Activated CD4-positive, alpha-beta T cell treated with anti-CD3 and anti-CD28 coated beads for 24 hours (primary cell): ENCODE measurements around the gene MAST2.
"Not testable (repeated sequence)": the region's sequence is repeated elsewhere in the genome, so short reads cannot be mapped to it uniquely, and the experiment has no call there.

Source experiments
- DNase-seq, 2 donors: peaks; one replicate each; pipeline ENCODE4 v3.0.0-alpha.2; 2020; ENCODE audit warnings: low read depth in 2 of 2

MAST2 gene

DNA sequence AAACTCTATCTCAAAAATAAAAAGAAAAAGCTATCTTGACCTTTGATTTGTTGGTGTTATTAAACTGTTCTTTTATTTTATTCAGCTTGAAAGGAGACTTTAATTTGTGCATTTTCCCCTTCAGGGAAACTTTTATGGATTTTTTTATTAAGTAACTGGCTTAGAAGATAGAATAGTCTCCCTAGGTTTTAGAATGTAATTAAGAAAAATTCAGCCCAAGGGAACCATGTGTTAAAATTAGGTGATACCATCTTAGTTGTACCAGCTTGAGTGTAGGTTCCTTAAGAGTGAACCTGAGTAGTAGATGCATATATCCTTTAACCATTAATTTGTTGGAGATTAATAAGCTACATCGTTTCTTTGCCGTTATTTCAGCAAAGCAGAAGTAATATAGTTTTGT, 11.4 kb downstream of the MAST2 start:
- DNase-seq = no peak

DNA sequence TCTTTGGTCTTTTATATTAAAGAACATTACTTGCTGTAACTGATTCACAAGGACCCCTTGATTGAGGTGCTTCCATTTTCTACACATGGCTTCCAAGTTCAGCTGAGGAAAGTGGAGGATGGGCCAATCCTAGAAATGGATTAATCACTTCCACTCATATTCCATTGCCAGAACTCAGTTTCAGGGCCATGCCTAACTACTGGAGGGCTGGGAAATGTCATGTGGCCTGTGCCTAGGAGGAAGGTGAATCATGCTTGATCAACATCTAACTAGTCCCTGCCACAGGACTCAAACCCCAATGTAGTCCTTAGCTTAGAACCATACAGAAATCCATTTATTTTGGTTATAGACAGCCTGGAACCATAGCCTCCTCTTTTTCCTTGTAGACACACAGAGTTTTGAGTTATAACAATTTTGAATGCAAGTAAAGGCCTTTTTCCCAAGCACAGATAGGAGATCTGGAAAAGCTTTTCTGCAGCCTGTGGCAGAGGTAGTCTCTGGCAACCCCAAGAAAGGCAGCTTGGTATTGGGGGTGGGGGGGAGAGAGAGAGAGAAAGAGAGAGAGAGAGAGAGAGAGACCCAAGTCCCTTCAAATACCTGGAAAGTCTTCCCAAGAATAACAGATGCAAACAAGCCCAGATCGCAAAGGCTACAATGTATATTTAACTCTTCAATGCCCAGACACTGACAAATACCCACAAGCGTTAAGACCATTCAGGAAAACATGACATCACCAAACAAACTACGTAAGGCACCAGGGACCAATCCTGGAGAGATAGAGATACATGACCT, 12.5 kb downstream of the MAST2 start:
- DNase-seq = no peak

DNA sequence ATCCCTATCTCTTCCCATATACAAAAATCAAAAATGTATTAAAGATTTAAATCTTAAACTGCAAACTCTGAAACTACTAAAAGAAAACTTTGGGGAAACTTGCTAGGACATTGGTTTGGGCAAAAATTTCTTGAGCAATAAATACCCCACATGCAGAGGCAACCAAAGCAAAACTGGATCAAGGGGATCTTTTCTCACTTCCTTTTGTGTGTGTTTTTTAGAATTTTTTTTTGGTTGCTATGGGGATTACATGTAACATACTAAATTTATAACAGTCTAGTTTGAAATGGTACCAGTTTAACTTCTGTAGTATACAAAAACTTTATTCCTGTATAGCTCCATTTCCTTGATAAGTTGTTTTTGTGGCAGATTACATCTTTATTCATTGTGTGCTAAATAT, 16.8 kb downstream of the MAST2 start:
- no peak for DNase-seq

DNA sequence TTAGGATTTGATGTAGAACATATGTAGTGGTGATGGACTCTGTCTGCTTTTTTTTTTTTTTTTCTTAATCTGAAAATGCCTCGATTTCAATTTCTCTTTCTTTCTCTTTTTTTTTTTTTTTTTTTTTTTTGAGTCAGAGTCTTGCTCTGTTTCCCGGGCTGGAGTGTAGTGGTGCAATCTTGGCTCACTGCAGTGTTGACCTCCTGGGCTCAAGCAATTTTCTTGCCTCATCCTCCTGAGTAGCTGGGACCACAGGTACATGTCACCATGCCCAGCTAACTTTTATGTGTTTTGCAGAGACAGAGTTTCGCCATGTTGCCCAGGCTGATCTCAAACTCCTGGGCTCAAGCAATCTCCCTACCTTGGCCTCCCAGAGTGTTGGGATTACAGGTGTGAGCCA, 17.4 kb downstream of the MAST2 start:
- DNase-seq = no peak

DNA sequence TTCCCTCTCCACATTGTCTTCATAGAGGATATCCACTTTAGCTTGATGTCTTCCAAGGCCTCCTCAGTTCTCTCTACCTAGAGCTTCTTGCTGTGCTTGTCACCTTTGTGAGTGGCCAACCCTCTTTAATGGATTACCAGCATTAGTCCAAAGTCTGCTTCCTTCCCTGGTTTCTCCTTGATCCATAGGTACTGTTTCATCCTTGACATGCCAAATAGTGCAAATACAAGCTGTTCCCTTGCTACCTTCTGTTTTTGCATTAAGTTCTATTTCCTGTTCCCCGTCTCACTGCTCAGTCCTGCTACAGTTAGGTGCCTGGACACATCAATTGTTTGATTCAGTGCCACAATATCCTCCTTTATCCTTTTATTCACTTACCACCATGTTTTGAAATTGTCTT, 19.2 kb downstream of the MAST2 start:
- no peak for DNase-seq

DNA sequence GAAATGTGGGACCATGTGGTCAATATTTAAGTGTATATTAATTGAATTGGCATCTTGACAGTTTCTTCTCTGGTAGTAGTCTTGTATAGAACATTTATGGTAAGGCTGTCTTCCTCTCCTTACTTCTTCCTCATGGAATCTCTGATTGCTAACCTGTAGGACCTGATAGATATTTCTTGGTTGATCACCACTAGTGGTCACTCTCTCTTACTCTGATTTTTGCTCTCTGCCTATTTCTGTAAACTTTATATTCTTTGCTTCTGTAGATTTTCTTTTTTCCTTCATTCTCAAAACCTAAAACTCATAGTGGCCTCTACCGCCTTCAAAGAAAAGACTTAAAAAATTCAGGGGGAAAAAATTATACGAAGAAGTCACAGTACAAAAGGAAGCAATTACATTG, 21.2 kb downstream of the MAST2 start:
- DNase-seq = no peak

DNA sequence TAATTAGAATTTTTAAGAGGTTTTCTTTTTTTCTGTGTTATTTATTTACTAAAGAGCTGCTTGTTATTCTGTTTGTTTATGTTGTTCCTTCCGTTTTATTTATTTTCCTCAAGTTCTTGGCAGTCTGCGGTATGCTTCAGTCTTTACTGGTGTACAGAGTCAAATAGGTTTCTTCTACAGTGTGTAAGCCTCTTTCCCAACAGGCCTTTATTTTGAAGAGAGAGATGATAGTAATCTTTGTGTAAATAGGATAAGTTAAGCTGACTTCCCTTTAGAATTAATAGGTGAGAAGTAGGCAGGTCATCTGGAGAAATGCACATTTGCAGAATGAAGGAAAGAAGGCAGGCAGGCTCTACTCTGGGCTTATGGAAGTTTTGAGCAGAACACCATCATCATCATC, 23.8 kb downstream of the MAST2 start:
- no peak for DNase-seq

DNA sequence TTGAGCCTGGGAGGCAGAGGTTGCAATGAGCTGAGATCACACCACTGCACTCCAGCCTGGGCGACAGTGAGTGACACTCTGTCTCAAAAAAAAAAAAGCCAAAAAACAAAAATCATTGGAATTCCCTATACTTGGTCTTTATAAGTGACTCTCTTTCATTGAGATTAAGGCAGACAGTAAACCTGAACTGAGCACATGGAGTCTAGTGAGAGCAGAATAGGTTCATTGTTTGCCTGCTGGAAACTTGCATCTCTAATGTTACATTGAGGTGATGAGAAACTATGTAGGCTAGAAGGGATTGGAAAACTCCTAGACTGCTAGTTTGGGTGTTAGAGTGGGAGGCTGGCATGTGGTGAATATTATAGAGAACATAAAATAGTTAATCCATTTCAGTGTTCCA, 25.4 kb downstream of the MAST2 start:
- no peak for DNase-seq

DNA sequence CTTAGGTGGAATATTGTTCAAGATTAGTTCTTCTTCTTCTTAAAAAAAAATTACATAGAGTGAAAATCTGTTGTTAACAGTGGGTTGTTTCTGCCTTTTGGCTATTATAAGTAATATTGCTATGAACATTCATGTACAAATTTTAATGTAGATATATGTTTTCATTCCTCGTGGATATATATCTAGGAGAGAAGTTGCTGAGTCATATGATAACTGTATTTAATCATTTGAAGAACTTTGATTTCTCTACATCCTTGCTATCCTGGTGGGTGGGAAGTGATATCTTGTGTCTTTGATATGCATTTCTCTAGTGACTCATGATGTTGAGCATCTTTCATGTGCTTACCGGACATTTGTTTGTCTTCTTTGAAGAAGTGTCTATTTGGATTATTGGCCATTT, 29.9 kb downstream of the MAST2 start:
- DNase-seq = no peak

DNA sequence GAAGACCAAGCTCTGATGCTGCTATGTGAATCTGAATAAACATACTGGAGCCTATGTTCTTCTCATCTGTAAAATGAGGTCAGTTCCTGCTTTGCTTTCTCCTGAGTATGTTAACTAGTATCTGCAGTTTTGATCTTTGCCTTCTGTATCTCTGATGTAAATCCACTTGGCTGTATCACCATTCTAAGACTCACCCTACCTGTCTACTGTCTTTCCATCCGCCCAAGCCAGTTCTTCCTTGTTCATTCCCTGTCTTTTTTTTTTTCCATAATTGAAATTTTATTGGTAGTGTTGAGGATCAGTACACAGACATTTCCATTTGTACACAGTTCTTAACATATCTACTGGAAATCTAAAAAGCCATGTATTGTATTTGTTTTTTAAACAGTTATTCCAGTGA, 31.3 kb downstream of the MAST2 start:
- DNase-seq = no peak

DNA sequence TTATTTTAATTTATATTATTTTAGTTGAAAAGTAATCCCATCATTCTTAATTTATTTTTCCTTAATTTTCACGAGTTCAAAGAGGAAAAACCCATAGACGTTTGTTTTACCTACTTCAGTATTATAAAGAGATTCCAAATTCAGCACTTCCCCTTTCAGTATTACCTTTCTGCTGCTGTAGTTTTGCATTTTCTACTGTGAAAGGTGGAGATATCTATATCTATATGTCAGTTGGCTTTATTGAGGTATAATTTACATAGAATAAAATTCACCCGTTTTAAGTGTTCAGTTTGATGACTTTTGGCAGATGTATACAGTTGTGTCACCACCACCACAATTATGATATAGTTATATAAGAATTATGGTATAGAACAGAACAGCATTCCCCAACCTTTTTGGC, 33.0 kb downstream of the MAST2 start:
- DNase-seq = no peak

DNA sequence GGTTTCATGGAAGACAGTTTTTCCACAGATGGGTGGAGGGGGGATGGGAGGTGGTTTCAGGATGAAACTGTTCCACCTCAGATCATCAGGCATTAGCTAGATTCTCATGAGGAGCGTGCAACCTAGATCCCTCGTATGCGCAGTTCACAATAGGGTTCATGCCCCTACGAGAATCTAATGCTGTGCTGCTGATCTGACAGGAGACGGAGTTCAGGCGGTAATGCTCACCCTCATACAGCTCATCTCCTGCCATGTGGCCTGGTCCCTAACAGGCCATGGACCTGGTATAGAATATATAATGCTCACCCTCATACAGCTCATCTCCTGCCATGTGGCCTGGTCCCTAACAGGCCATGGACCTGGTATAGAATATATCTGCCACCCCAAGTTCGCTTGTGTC, 33.4 kb downstream of the MAST2 start:
- DNase-seq = not testable (repeated sequence)

DNA sequence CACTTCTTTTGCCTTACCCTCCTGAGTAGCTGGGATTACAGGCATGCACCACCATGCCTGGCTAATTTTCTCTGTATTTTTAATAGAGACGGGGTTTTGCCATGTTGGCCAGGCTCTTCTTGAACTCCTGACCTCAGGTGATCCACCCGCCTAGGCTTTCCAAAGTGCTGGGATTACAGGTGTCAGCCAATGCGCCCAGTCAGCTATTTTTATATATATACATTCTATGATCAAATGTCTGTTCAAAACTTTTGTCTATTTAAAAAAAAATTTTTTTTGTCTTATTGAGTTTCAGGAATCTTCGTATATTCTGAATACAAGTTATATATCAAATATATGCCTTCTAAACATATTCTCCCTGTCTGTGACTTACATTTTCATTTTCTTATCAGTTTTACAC, 34.9 kb downstream of the MAST2 start:
- not testable (repeated sequence) for DNase-seq

DNA sequence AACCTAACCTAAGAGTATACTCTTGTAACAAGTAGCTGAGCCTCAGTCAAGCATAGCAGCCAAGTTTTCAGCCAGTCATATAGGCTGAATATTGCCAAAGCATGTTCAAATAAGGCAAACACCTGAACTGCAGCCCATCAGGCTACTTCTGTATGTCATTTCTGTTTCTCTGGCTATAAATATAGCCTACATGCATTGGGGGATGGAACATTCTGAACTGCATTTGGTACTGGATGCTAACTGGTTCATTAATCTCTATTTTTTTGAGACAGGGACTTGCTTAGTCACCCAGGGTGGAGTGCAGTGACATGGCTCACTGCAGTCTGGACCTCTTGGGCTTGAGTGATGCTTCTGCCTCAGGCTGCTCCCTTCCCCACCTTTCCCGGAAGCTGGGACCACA, 37.3 kb downstream of the MAST2 start:
- no peak for DNase-seq

DNA sequence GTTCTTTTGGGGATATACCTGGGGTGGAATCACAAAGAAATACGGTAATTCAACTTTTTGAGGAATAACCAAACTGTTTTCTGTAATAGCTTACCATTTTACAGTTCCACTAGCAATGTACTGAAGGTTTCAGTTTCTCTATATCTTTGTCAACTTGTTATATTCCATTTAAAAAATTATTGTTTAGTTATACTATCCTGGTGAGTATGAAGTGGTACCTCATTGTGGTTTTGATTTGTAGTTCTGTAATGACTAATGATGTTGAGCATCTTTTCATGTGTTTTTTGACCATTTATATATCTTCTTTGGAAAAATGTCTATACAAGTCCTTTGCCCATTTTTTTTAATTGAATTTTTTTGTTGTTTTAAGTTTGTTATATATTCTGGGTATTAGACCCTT, 39.4 kb downstream of the MAST2 start:
- no peak for DNase-seq

DNA sequence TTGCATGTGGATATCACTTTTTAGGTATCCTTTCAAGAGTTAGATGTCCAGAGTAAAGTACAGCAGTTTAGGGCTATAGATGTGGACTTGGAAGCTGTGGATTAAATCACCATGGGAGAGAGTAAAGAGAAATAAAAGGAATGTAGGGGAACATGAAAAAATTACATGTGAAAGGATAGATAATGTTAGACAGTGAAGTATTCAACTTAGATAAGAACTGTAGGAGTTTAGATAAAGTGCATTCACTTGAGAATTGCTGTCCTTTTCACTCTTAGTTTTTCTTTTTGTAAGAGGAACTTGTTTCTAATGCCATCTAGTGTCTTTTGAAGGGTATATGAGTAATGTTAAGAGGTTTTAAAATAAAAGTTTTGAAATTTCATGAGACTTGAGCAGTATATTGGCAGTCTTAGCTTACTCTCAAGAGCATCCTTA, 40.1 kb downstream of the MAST2 start:
- no peak for DNase-seq

DNA sequence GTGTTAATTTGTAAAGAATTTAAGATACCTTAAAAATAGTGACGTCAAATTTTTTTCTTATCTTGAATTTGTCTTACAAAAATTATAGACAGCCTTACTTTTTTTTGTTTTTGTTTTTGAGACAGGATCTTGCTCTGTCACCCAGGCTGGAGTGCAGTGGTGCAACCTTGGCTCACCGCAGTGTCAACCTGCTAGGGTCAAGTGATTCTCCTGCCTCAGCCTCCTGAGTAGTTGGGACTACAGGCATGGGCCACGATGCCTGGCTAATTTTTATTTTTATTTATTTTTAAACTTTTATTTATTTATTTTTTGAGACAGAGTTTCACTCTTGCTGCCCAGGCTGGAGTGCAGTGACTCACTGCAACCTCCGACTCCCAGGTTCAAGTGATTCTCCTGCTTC, 40.6 kb downstream of the MAST2 start:
- DNase-seq = not testable (repeated sequence)

DNA sequence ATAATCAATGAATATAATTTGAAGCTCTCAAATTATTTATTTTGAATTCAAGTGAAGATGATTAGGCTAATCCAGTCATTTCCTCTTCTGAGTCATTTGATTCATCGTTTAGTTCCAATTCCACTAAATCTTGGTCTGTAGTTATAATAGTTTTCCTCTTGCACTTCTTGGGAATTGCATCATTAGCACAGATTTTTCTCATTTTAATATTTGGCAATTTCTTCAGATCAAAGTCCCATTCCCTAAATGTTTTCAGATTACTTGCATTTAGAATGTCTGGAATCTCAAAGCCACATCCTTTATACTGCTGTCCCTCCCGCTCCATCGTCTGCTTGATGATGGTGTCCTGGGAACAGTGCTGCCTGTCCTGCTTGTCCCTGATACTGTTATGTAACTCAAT, 43.5 kb downstream of the MAST2 start:
- DNase-seq = no peak

DNA sequence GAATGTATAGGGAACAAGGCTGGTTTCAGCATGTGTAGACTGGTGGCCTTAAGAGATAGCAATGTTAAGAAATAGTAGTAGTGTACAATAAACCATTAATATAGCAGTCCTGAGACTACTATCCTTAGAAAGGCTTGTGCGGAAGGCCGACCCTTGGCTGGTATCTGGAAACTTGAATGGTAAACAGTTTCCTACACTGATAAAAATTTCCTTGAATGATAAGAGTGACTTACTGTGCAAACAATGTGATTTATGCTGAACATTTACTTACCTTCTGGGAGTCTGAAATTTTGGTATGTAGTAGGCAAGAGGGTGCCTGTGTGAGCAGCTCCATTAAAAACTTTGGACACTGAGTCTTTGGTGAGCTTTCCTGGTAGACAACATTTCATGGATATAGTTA, 44.7 kb downstream of the MAST2 start:
- DNase-seq = no peak

DNA sequence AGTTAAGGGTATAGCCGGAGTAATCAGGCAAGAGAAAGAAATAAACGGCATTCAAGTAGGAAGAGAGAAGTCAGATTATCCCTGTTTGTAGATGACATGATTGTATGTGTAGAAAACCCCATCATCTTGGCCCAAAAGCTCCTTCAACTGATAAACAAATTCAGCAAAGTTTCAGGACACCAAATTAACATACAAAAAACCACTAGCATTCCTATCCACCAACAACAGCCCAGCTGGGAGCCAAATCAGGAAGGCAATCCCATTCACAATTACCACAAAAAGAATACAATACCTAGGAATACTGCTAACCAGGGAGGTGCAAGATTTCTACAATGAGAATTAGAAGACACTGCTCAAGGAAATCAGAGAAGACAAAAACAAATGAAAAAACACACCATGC, 45.3 kb downstream of the MAST2 start:
- DNase-seq = no peak

DNA sequence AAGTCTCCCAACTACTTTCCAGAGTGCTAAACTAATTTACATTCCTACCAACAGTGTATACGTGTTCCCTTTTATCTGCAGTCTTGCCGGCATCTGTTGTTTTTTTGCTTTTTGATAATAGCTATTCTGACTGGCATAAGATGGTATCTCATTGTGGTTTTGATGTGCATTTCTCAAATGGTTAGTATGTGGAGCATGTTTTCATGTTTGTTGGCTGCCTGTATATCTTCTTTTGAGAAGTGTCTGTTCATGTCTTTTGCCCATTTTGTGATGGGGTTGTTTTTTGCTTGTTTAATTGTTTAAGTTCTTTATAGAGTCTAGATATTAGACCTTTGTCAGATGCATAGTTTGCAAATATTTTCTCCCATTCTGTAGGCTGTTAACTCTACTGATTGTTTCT, 46.6 kb downstream of the MAST2 start:
- DNase-seq = no peak

DNA sequence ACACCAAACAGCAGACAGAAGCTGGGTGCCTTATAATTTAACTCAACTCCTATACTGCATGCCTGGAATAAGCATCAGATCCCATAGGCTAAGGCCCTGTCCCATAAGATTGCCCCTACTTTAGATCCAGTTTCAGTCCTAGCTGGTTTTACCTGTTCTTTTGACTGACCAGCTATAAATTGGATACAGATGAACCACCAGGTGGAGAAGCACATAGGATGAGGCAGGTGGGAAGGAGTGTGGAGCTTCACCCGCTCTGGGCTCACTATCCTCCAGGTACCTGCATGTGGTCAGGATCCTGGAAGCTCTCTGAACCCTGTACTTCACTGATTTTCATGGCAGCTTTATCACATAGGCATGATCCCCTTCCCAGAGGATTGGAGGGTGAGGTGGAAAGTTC, 51.3 kb downstream of the MAST2 start:
- no peak for DNase-seq

DNA sequence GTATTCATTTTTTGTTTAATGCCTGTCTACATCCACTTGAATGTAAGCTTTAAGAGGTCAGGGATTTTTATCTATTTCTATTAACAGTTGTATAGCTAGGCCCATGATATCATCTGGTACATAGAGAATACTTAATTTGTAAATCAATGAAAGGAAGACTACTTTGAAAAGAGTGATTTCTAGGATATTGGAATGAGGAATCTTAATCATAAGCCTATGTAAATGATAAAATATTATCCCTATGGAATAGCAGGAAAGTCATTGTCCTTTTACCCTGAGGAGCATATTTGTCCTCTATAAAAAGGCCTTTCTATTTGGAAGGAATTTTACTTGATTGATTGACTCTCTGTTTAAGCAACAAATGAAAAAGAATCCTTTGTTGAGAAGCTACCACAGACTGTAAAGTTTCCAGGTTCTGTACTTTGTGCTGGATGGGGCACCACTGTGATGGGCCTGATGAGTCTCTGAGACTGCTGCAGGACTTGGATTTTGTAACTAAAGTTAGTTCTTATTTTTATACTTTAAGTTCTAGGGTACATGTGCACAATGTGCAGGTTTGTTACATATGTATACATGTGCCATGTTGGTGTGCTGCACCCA, 53.8 kb downstream of the MAST2 start:
- no peak for DNase-seq
